GM23338 (cell line): ENCODE data around the gene GIGYF2. TPM values are rescaled to one million over a fixed set of nuclear protein-coding genes. Genes with fewer than 3 reads are reported as not detected.

ENCODE experiments used
- ATAC-seq: fragments of 200-7000 bp; cut with Tn5 transposase; 3 replicates; pipeline ENCODE4 v1.9.1; 2020
- DNase-seq: peaks from one replicate; pipeline ENCODE4 v3.0.0-alpha.2; 2015; ENCODE audit warnings: low spot score
- H2AFZ ChIP-seq: fragments of 200-600 bp; sonication (generic); 2 replicates; pipeline ENCODE4 v1.8.0; 2016; ENCODE audit warnings: antibody characterized with exemption, mild to moderate bottlenecking, moderate library complexity
- H3F3A ChIP-seq: fragments of 200-600 bp; sonication (generic); replicated peaks from 2 replicates; pipeline ENCODE4 v1.8.0; 2017; ENCODE audit warnings: antibody characterized with exemption, mixed run types, low read depth
- H3K27ac ChIP-seq: fragments of 200-600 bp; sonication (generic); 2 replicates; pipeline ENCODE4 v1.6.1; 2016; ENCODE audit warnings: low read depth
- H3K27me3 ChIP-seq: fragments of 200-600 bp; sonication (generic); 2 replicates; pipeline ENCODE4 v1.8.0; 2016; ENCODE audit warnings: mild to moderate bottlenecking, mixed run types, moderate library complexity; ENCODE audit not compliant: insufficient read depth
- H3K36me3 ChIP-seq: fragments of 200-600 bp; sonication (generic); 2 replicates; pipeline ENCODE4 v1.8.0; 2016; ENCODE audit warnings: mild to moderate bottlenecking; ENCODE audit not compliant: insufficient read depth
- H3K4me1 ChIP-seq: fragments of 200-600 bp; sonication (generic); 2 replicates; pipeline ENCODE4 v1.8.0; 2016; ENCODE audit warnings: mild to moderate bottlenecking, moderate library complexity; ENCODE audit not compliant: insufficient read depth
- H3K4me2 ChIP-seq: fragments of 200-600 bp; sonication (generic); 2 replicates; pipeline ENCODE4 v1.7.1; 2017; ENCODE audit warnings: mixed run types
- H3K4me3 ChIP-seq: fragments of 200-600 bp; sonication (generic); 2 replicates; pipeline ENCODE4 v1.6.1; 2016; ENCODE audit warnings: mixed run types
- H3K79me2 ChIP-seq: fragments of 200-600 bp; sonication (generic); replicated peaks from 2 replicates; pipeline ENCODE4 v1.8.0; 2017; ENCODE audit warnings: mild to moderate bottlenecking; ENCODE audit not compliant: insufficient read depth
- H3K9me2 ChIP-seq: fragments of 200-600 bp; sonication (generic); 2 replicates; pipeline ENCODE4 v1.8.0; 2017; ENCODE audit not compliant: insufficient read depth
- H4K20me1 ChIP-seq: fragments of 200-600 bp; sonication (generic); replicated peaks from 2 replicates; pipeline ENCODE4 v1.8.0; 2017; ENCODE audit warnings: mild to moderate bottlenecking; ENCODE audit not compliant: insufficient read depth
- H3K27ac Mint-ChIP-seq: 2 replicates; pipeline ENCODE4 v1.8.0; 2020; ENCODE audit warnings: inconsistent platforms, mild to moderate bottlenecking, moderate library complexity, mixed read lengths
- H3K27me3 Mint-ChIP-seq: 3 replicates; pipeline ENCODE4 v1.8.0; 2022; ENCODE audit warnings: low read depth, mild to moderate bottlenecking, moderate library complexity, mixed read lengths, inconsistent platforms; ENCODE audit not compliant: insufficient read depth, poor library complexity
- H3K36me3 Mint-ChIP-seq: 3 replicates; pipeline ENCODE4 v1.8.0; 2021; ENCODE audit warnings: low read depth, mild to moderate bottlenecking, inconsistent platforms, moderate library complexity, mixed read lengths
- H3K4me1 Mint-ChIP-seq: 3 replicates; pipeline ENCODE4 v1.8.0; 2020; ENCODE audit warnings: mild to moderate bottlenecking, inconsistent platforms, mixed read lengths
- H3K4me3 Mint-ChIP-seq: 3 replicates; pipeline ENCODE4 v1.8.0; 2021; ENCODE audit warnings: moderate library complexity, mild to moderate bottlenecking, inconsistent platforms, mixed read lengths
- H3K9me3 Mint-ChIP-seq: 3 replicates; pipeline ENCODE4 v1.8.0; 2020; ENCODE audit warnings: moderate library complexity, mild to moderate bottlenecking, inconsistent platforms, mixed read lengths
- CREB1 ChIP-seq: fragments of 250-450 bp; sonication (Bioruptor Pico); IDR thresholded peaks from 2 replicates; pipeline ENCODE4 v1.5.0; 2020; ENCODE audit warnings: low read depth, mild to moderate bottlenecking, moderate library complexity
- EZH2 ChIP-seq: fragments of 200-600 bp; sonication (generic); IDR thresholded peaks from one replicate; pipeline ENCODE4 v1.8.0; 2017; ENCODE audit warnings: antibody characterized with exemption, mild to moderate bottlenecking, low read depth; ENCODE audit not compliant: unreplicated experiment
- EZH2phosphoT487 ChIP-seq: fragments of 200-600 bp; sonication (generic); IDR thresholded peaks from one replicate; pipeline ENCODE4 v1.8.1; 2018; ENCODE audit warnings: antibody characterized with exemption; ENCODE audit not compliant: unreplicated experiment
- polyA plus RNA-seq: library from polyadenylated mRNA; unstranded; fragments of >200 nt; fragmentation: Nextera tagmentation; extraction: Ambion mirVana; gene quantifications from 2 replicates; pipeline ENCODE4 v1.2.1, GENCODE V29; 2016
- total RNA-seq: library from RNA; depleted of rRNA; stranded (reverse); fragments of >200 nt; shearing (Covaris generic); gene quantifications from 2 replicates; pipeline ENCODE4 v1.2.3, GENCODE V29; 2014
- TF ChIP-seq, protein P1 (sequence below), 2 experiments: fragments of 200-600 bp in 1 of 2; sonication (generic) in 1 of 2; conservative IDR thresholded peaks; 2 replicates each; pipeline versions ENCODE4 v1.5.1 to v1.6.1; 2016 to 2017; ENCODE audit warnings: antibody characterized with exemption in 2 of 2, low read depth in 2 of 2, mild to moderate bottlenecking in 2 of 2, moderate library complexity in 1 of 2

GIGYF2 gene
- total and polyA plus RNA-seq, 2 experiments from 2014 or later: 48.9 to 104 TPM

- no peaks in the 10 kb centered on the region for H3F3A ChIP-seq
- TF ChIP-seq EZH2 (no peak), CREB1 (no peak)
- TF ChIP-seq, protein P1, sequence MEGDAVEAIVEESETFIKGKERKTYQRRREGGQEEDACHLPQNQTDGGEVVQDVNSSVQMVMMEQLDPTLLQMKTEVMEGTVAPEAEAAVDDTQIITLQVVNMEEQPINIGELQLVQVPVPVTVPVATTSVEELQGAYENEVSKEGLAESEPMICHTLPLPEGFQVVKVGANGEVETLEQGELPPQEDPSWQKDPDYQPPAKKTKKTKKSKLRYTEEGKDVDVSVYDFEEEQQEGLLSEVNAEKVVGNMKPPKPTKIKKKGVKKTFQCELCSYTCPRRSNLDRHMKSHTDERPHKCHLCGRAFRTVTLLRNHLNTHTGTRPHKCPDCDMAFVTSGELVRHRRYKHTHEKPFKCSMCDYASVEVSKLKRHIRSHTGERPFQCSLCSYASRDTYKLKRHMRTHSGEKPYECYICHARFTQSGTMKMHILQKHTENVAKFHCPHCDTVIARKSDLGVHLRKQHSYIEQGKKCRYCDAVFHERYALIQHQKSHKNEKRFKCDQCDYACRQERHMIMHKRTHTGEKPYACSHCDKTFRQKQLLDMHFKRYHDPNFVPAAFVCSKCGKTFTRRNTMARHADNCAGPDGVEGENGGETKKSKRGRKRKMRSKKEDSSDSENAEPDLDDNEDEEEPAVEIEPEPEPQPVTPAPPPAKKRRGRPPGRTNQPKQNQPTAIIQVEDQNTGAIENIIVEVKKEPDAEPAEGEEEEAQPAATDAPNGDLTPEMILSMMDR (conservative IDR thresholded peaks at IDR 0.05; ENCODE audit: low read depth in 2 of 2): peak in 1 of 2 experiments; percentile 59; a peak in 2 of 4 replicates
- H4K20me1 ChIP-seq: no peaks in the 10 kb centered on the region
- peaks cover 3% of the 10 kb centered on the region; the same call in 2 of the 3 replicates for H3K4me1 Mint-ChIP-seq
- H3K27ac ChIP-seq: no peak overlapping the region
- no peaks in the 10 kb centered on the region for H3K36me3 ChIP-seq
- H3K4me3 Mint-ChIP-seq: peak overlapping the region; percentile 65
- no peaks in the 10 kb centered on the region for H3K9me2 ChIP-seq
- H3K4me1 ChIP-seq: no peaks in the 10 kb centered on the region; the same call in 1 of the 2 replicates
- H3K4me3 ChIP-seq: peak overlapping the region; percentile 64
- H3K27me3 ChIP-seq: peaks cover 28% of the 10 kb centered on the region
- H3K36me3 Mint-ChIP-seq: no peaks in the 10 kb centered on the region
- peaks cover 29% of the 10 kb centered on the region for H3K27me3 Mint-ChIP-seq
- peak overlapping the region; percentile 83 for H3K4me2 ChIP-seq
- no peak overlapping the region for H3K27ac Mint-ChIP-seq
- H3K79me2 ChIP-seq: no peaks in the 10 kb centered on the region
- peak overlapping the region; percentile 76; the same call in 1 of the 2 replicates for H2AFZ ChIP-seq
- H3K9me3 Mint-ChIP-seq: no peaks in the 10 kb centered on the region
- ATAC-seq (peak; percentile 55), DNase-seq (peak; percentile 62)
Measured at GRCh38 chr2:232875256-232876121, 178.4 kb downstream of the GIGYF2 start.

DNA sequence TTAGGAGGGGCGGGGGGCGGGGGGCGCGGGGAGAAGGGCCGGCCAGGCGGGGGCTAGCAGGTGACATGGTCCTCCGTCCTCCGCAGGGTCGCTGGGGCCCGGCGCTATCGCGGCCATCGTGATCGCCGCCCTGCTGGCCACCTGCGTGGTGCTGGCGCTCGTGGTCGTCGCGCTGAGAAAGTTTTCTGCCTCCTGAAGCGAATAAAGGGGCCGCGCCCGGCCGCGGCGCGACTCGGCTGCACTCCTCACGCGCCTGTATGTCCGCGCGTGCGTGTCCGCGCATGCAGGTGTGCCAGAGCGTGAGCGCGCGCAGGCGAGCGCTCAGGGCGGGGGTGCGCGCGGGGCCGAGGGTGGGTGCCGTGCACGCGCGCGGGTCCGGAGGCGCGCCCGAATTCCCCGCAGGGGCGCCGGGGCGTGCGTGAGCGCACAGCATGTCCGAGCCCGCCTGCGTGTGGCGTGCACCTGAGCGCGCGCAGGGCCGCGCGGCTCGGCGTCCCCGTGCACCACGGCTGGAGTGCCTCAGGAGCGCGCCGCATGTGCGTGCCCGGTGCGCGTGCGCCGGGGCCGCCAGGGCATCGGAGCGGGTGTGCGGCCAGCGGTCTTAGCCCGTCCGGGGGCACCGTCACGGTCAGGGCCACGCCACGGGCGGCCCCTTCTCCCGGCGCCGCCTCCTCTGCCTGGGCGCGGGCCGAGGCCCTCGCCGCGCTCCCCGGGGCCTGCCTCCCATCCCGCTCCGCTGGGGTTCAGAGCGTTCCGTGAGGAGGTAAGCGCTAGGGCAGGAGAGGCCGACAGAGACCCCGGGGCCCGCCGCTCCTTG lies 179.2 kb downstream of the GIGYF2 start:
- peak; percentile 64 for ATAC-seq

More for the DNA sequence above, 179.2 kb downstream of the GIGYF2 start:
- no peaks in the 10 kb centered on the region; the same call in 2 of the 3 replicates for H3K4me1 Mint-ChIP-seq
- H3K27me3 Mint-ChIP-seq: peaks cover 28% of the 10 kb centered on the region
- no peaks in the 10 kb centered on the region; the same call in 1 of the 2 replicates for H3K4me1 ChIP-seq
- peak overlapping the region; percentile 64 for H3K4me3 ChIP-seq
- H3K9me2 ChIP-seq: no peaks in the 10 kb centered on the region
- H3K4me2 ChIP-seq: peak overlapping the region; percentile 77
- H3K36me3 Mint-ChIP-seq: no peaks in the 10 kb centered on the region
- peak overlapping the region; percentile 38; the same call in 1 of the 2 replicates for H2AFZ ChIP-seq
- no peaks in the 10 kb centered on the region for H3K79me2 ChIP-seq
- no peaks in the 10 kb centered on the region for H4K20me1 ChIP-seq
- TF ChIP-seq, protein P1 (conservative IDR thresholded peaks at IDR 0.05; ENCODE audit: low read depth in 2 of 2): peak; percentile 21 to 46; a peak in 2 of 4 replicates
- no peak for TF ChIP-seq EZH2phosphoT487
- H3K27ac Mint-ChIP-seq: no peak overlapping the region
- no peaks in the 10 kb centered on the region for H3F3A ChIP-seq
- peak overlapping the region; percentile 63; the same call in 2 of the 3 replicates for H3K4me3 Mint-ChIP-seq
- H3K9me3 Mint-ChIP-seq: no peaks in the 10 kb centered on the region
- no peak overlapping the region for H3K27ac ChIP-seq
- H3K27me3 ChIP-seq: peaks cover 28% of the 10 kb centered on the region
- H3K36me3 ChIP-seq: no peaks in the 10 kb centered on the region
- peak; percentile 65 for DNase-seq
